SK-N-MC (cell line): ENCODE measurements around the gene ARHGDIG.

Experiments used
- EZH2 ChIP-seq: fragments of 200-600 bp; sonication (generic); IDR thresholded peaks from one replicate; pipeline ENCODE4 v1.6.1; 2017; ENCODE audit warnings: antibody characterized with exemption
- FOXP2 ChIP-seq: optimal IDR thresholded peaks from 2 replicates; pipeline ENCODE3; 2011; ENCODE audit warnings: mild to moderate bottlenecking, moderate library complexity; ENCODE audit not compliant: insufficient read depth; ENCODE audit errors: extremely low read length, control extremely low read depth
- POLR2AphosphoS5 ChIP-seq: IDR thresholded peaks from 2 replicates; pipeline ENCODE4 v1.6.1; 2012; ENCODE audit warnings: mild to moderate bottlenecking, low read depth, low read length, borderline replicate concordance

DNA sequence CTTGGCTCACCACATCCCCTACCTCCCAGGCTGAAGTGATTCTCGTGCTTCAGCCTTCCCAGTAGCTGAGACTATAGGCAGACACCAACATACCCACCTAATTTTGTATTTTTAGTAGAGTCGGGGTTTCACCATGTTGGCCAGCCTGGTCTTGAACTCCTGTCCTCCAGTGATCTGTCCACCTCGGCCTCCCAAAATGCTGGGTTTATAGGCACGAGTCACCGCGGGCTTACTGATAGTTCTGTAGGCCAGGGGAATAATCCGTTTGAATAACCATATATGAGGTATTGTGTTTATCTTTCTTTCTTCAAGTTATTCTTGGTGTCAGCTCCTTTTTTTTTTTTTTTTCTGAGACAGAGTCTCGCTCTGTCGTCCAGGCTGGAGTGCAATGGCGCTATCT lies 38.1 kb upstream of the ARHGDIG start:
- TF ChIP-seq EZH2 (no peak), POLR2AphosphoS5 (no peak), FOXP2 (no peak)
